Measurements from ENCODE around the gene PRTN3. TPM values are rescaled to one million over a fixed set of nuclear protein-coding genes. Genes with fewer than 3 reads are reported as not detected.

Gene PRTN3
- total and polyA plus RNA-seq, 4 donors, result not detected

DNA sequence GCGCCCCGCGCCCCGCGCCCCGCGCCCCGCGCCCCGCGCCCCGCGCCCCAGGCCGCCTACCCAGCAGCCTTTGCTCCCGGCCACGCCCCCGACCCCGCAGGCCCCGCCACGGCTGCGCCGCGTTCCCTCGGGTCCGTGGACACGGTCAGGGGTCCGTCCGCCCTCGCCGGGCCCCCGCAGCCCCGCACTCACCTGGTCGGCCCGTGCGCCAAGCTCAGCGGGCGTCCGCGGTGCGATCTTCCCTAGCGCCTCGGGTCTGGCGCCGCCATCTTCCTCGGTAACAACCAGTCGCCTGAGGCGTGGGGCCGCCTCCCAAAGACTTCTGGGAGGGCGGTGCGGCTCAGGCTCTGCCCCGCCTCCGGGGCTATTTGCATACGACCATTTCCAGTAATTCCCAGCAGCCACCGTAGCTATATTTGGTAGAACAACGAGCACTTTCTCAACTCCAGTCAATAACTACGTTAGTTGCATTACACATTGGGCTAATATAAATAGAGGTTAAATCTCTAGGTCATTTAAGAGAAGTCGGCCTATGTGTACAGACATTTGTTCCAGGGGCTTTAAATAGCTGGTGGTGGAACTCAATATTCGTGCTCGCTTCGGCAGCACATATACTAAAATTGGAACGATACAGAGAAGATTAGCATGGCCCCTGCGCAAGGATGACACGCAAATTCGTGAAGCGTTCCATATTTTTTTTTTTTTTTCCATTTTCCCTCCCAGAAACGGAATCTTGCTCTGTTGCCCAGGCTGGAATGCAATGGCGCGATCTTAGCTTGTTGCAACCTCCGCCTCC lies 52.3 kb downstream of the PRTN3 start, which contains the start of the genes MED16 and RNU6-9:
Gene MED16 (minus strand): TSS at position 294 of the 796 bp plus-strand sequence. CDS start 2,056 bp downstream, outside the sequence.
Gene RNU6-9 (plus strand): TSS at position 591 of the 796 bp plus-strand sequence.
- Histone ChIP-seq H3K36me3 (ENCODE audit: control insufficient read depth in 1 of 2, insufficient read depth in 2 of 2, low read length in 1 of 2) (peaks cover 0 to 4% of the 10 kb centered on the region in 2 donors), H3K4me1 (ENCODE audit: control insufficient read depth in 1 of 2, insufficient read depth in 2 of 2, low read length in 2 of 2) (no peaks in the 10 kb centered on the region), H3K4me3 (ENCODE audit: low read length in 2 of 2) (peak within 1 kb of the TSS; percentile 67 to 93), H3K9me3 (ENCODE audit: control insufficient read depth, low read length) (no peaks in the 10 kb centered on the region), H3K27ac (ENCODE audit: low read depth in 1 of 2, low read length in 2 of 2) (peak within 1 kb of the TSS in 1 of 2 donors; percentile 70), H3K27me3 (ENCODE audit: control insufficient read depth in 1 of 2, insufficient read depth in 2 of 2, low read length in 1 of 2) (no peaks in the 10 kb centered on the region)
- intact Hi-C loops (cut with DNase I), result loop anchor here in 1 of 2 donors (10.0 kb wide), 1 partner anchor 202 kb away; the partner anchor contains the start of gene POLR2E
- WGBS, 2 donors, result 0 to 1% methylated on average over 51 to 69 of the region's 69 CpGs
- ATAC-seq (ENCODE audit: low FRiP score), result peak; percentile 95
- peak; percentile 95 to 96 for DNase-seq

DNA sequence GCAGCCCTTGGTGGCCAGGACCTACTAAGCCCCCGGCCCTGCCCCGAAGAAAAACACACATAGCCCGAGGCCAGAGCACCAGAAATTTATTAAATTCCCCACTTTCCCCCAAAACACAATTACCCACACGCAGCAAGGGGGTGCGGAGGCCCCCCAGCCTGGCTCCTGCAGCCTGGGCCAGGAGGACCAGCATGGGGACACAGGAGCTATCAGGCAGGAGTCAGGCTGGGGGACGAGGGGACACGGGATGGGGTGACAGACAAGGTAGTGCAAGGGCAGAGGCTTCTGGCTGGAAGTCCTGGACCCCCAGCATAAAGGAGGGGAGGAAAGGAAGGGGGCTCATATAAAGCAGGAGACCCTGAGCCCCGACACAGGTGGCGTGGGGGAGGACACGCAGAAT lies 55.6 kb downstream of the PRTN3 start:
- Histone ChIP-seq H3K27me3 (ENCODE audit: control insufficient read depth in 1 of 2, insufficient read depth in 2 of 2, low read length in 1 of 2) (no peaks in the 10 kb centered on the region), H3K4me1 (ENCODE audit: control insufficient read depth in 1 of 2, insufficient read depth in 2 of 2, low read length in 2 of 2) (no peaks in the 10 kb centered on the region), H3K9me3 (ENCODE audit: control insufficient read depth, low read length) (no peaks in the 10 kb centered on the region), H3K27ac (ENCODE audit: low read depth in 1 of 2, low read length in 2 of 2) (no peak overlapping the region), H3K4me3 (ENCODE audit: low read length in 2 of 2) (no peak overlapping the region), H3K36me3 (ENCODE audit: control insufficient read depth in 1 of 2, insufficient read depth in 2 of 2, low read length in 1 of 2) (no peaks in the 10 kb centered on the region)
- WGBS, 2 donors, result 87 to 96% methylated on average over 10 of the region's 10 CpGs
- no peak for ATAC-seq (ENCODE audit: low FRiP score)
- intact Hi-C loops (cut with DNase I), result loop anchor here in 1 of 2 donors (10.0 kb wide), 1 partner anchor 198 kb away; the partner anchor contains the start of gene POLR2E
- DNase-seq, result no peak

DNA sequence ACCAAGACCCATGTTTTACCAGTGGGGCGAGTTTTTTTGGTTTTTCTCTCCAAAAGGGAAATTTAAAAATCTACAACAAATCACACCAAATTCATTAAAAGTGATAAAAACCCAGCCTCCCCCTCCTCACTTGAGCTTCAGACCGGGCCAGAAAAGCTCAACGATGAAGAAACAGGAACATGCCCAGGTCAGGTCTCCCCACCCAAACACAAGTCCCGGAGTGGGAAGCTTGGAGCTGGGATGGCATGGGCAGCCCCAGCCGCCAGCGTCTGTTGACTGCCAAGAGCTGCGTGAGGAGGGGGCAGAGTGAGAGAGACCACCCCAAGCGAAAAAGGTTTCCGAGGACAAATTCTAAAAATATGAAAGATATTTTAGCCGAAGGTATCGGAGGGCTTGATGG lies 56.2 kb downstream of the PRTN3 start:
- Histone ChIP-seq H3K4me1 (ENCODE audit: control insufficient read depth in 1 of 2, insufficient read depth in 2 of 2, low read length in 2 of 2) (no peaks in the 10 kb centered on the region), H3K9me3 (ENCODE audit: control insufficient read depth, low read length) (no peaks in the 10 kb centered on the region), H3K27me3 (ENCODE audit: control insufficient read depth in 1 of 2, insufficient read depth in 2 of 2, low read length in 1 of 2) (no peaks in the 10 kb centered on the region), H3K4me3 (ENCODE audit: low read length in 2 of 2) (no peak overlapping the region), H3K27ac (ENCODE audit: low read depth in 1 of 2, low read length in 2 of 2) (no peak overlapping the region), H3K36me3 (ENCODE audit: control insufficient read depth in 1 of 2, insufficient read depth in 2 of 2, low read length in 1 of 2) (no peaks in the 10 kb centered on the region)
- no peak for DNase-seq
- ATAC-seq (ENCODE audit: low FRiP score), result no peak
- intact Hi-C loops (cut with DNase I), result loop anchor here in 1 of 2 donors (10.0 kb wide), 1 partner anchor 198 kb away; the partner anchor contains the start of gene POLR2E
- 91 to 92% methylated on average over 11 of the region's 11 CpGs for WGBS, 2 donors

DNA sequence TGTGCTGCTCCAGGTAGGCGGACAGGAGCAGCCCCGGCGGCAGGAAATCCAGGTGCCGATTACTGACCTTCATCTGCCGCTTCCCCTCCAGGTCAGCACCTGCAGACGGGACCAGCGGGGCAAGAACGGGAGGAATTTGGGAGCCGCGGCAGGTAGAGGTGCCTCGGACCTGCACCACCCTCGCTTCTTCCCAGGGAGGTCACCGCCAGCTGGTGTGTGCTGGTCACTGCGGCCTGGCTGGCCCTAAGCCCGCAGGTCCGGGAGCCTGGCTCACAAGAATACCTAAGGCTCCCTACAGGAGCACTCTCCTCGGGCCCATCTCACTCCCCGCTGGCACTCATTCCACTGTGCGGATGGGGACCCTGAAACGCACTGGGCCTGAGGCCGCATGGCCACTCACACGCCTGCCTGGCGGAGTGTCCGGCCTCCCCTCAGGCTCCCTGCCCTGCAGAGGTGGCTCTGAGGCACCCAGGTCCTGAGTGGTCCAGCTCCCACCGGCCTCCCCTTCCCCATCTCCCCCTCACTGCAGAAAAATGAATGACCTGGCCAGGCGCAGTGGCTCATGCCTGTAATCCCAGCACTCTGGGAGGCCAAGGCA lies 56.7 kb downstream of the PRTN3 start:
- DNase-seq, result no peak
- no peaks in the 10 kb centered on the region for H3K27me3 ChIP-seq (ENCODE audit: control insufficient read depth in 1 of 2, insufficient read depth in 2 of 2, low read length in 1 of 2)
- ATAC-seq (ENCODE audit: low FRiP score), result no peak
- H3K9me3 ChIP-seq (ENCODE audit: control insufficient read depth, low read length), result no peaks in the 10 kb centered on the region
- H3K36me3 ChIP-seq (ENCODE audit: control insufficient read depth in 1 of 2, insufficient read depth in 2 of 2, low read length in 1 of 2), result no peaks in the 10 kb centered on the region
- no peak overlapping the region for H3K27ac ChIP-seq (ENCODE audit: low read depth in 1 of 2, low read length in 2 of 2)
- no peak overlapping the region for H3K4me3 ChIP-seq (ENCODE audit: low read length in 2 of 2)
- intact Hi-C loops (cut with DNase I), result loop anchor here in 1 of 2 donors (10.0 kb wide), 1 partner anchor 197 kb away; the partner anchor contains the start of gene POLR2E
- no peaks in the 10 kb centered on the region for H3K4me1 ChIP-seq (ENCODE audit: control insufficient read depth in 1 of 2, insufficient read depth in 2 of 2, low read length in 2 of 2)
- 90 to 93% methylated on average over 25 to 26 of the region's 26 CpGs for WGBS, 2 donors

Small RNAs within 50 kb of the gene (microRNA-seq; reads per million reads assigned to microRNA genes)
- gene MIR3187, result 0.99 to 2.4 reads per million in 2 donors
- 0 to 3.6 reads per million in 2 donors for gene MIR4745

Other genes starting within 250 kb of the PRTN3 start
- 10 to 100 TPM; 19.9 to 33.3 TPM for gene POLRMT, start 207.5 kb upstream of the PRTN3 start, total RNA-seq
- gene POLRMT, start 207.5 kb upstream of the PRTN3 start, polyA plus RNA-seq, result 10 to 100 TPM; 10.1 to 76.6 TPM
- gene FGF22, start 201.1 kb upstream of the PRTN3 start, total RNA-seq, result under 1 TPM; 0.36 to 0.45 TPM
- gene FGF22, start 201.1 kb upstream of the PRTN3 start, polyA plus RNA-seq, result 1 to 10 TPM in 1 of 2 donors, under 1 TPM in 1; 0.63 to 4.8 TPM
- gene RNF126, start 177.8 kb upstream of the PRTN3 start, total RNA-seq, result 10 to 100 TPM; 26.7 to 26.9 TPM
- gene RNF126, start 177.8 kb upstream of the PRTN3 start, polyA plus RNA-seq, result 10 to 100 TPM; 18.3 to 38.5 TPM
- 100 to 1,000 TPM; 116 to 134 TPM for gene FSTL3, start 164.6 kb upstream of the PRTN3 start, total RNA-seq
- 10 to 100 TPM; 40.6 to 80.1 TPM for gene FSTL3, start 164.6 kb upstream of the PRTN3 start, polyA plus RNA-seq
- gene PRSS57, start 145.5 kb upstream of the PRTN3 start, total RNA-seq, result not detected
- gene PRSS57, start 145.5 kb upstream of the PRTN3 start, polyA plus RNA-seq, result not detected
- gene PALM, start 132.1 kb upstream of the PRTN3 start, total RNA-seq, result 10 to 100 TPM; 27.5 to 75.1 TPM
- 1 to 10 TPM in 1 of 2 donors, under 1 TPM in 1; 0.59 to 2.5 TPM for gene PALM, start 132.1 kb upstream of the PRTN3 start, polyA plus RNA-seq
- under 1 TPM in 1 of 2 donors, not detected in 1; 0.12 TPM for gene MISP, start 89.9 kb upstream of the PRTN3 start, total RNA-seq
- gene MISP, start 89.9 kb upstream of the PRTN3 start, polyA plus RNA-seq, result 10 to 100 TPM in 1 of 2 donors, 1 to 10 TPM in 1; 1.0 to 53.3 TPM
- gene PTBP1, start 43.5 kb upstream of the PRTN3 start, total RNA-seq, result 100 to 1,000 TPM; 192 to 218 TPM
- gene PTBP1, start 43.5 kb upstream of the PRTN3 start, polyA plus RNA-seq, result 10 to 100 TPM; 46.7 to 90.4 TPM
- gene PLPPR3, start 19.0 kb upstream of the PRTN3 start, total RNA-seq, result not detected
- gene PLPPR3, start 19.0 kb upstream of the PRTN3 start, polyA plus RNA-seq, result not detected
- gene AZU1, start 13.2 kb upstream of the PRTN3 start, total RNA-seq, result under 1 TPM in 1 of 2 donors, not detected in 1; 0.72 TPM
- gene AZU1, start 13.2 kb upstream of the PRTN3 start, polyA plus RNA-seq, result under 1 TPM in 1 of 2 donors, not detected in 1; 0.49 TPM
- 1 to 10 TPM in 1 of 2 donors, not detected in 1; 2.0 TPM for gene ELANE, start 11.3 kb downstream of the PRTN3 start, total RNA-seq
- not detected for gene ELANE, start 11.3 kb downstream of the PRTN3 start, polyA plus RNA-seq
- 100 to 1,000 TPM; 104 to 354 TPM for gene CFD, start 18.7 kb downstream of the PRTN3 start, total RNA-seq
- gene CFD, start 18.7 kb downstream of the PRTN3 start, polyA plus RNA-seq, result 10 to 100 TPM in 1 of 2 donors, 1 to 10 TPM in 1; 3.3 to 23.9 TPM
- gene MED16, start 52.2 kb downstream of the PRTN3 start, total RNA-seq, result 10 to 100 TPM; 31.5 to 36.5 TPM
- 100 to 1,000 TPM in 1 of 2 donors, 10 to 100 TPM in 1; 22.9 to 165 TPM for gene MED16, start 52.2 kb downstream of the PRTN3 start, polyA plus RNA-seq
- not detected for gene RNU6-9, start 52.5 kb downstream of the PRTN3 start, total RNA-seq
- not detected for gene RNU6-9, start 52.5 kb downstream of the PRTN3 start, polyA plus RNA-seq
- gene R3HDM4, start 72.2 kb downstream of the PRTN3 start, total RNA-seq, result 10 to 100 TPM; 41.6 to 43.8 TPM
- 10 to 100 TPM; 19.7 to 36.2 TPM for gene R3HDM4, start 72.2 kb downstream of the PRTN3 start, polyA plus RNA-seq
- gene KISS1R, start 76.3 kb downstream of the PRTN3 start, total RNA-seq, result not detected
- gene KISS1R, start 76.3 kb downstream of the PRTN3 start, polyA plus RNA-seq, result not detected
- 10 to 100 TPM in 1 of 2 donors, 1 to 10 TPM in 1; 9.3 to 13.8 TPM for gene ARID3A, start 85.0 kb downstream of the PRTN3 start, total RNA-seq
- gene ARID3A, start 85.0 kb downstream of the PRTN3 start, polyA plus RNA-seq, result 1 to 10 TPM in 1 of 2 donors, under 1 TPM in 1; 0.97 to 1.3 TPM
- gene WDR18, start 143.3 kb downstream of the PRTN3 start, total RNA-seq, result 10 to 100 TPM; 15.5 to 16.1 TPM
- gene WDR18, start 143.3 kb downstream of the PRTN3 start, polyA plus RNA-seq, result 10 to 100 TPM; 20.9 to 68.8 TPM
- gene GRIN3B, start 159.4 kb downstream of the PRTN3 start, total RNA-seq, result 1 to 10 TPM in 1 of 2 donors, under 1 TPM in 1; 0.10 to 1.3 TPM
- gene GRIN3B, start 159.4 kb downstream of the PRTN3 start, polyA plus RNA-seq, result not detected
- 100 to 1,000 TPM; 118 to 142 TPM for gene TMEM259, start 180.1 kb downstream of the PRTN3 start, total RNA-seq
- gene TMEM259, start 180.1 kb downstream of the PRTN3 start, polyA plus RNA-seq, result 100 to 1,000 TPM in 1 of 2 donors, 10 to 100 TPM in 1; 50.1 to 434 TPM
- not detected for gene RNU6-2, start 180.5 kb downstream of the PRTN3 start, total RNA-seq
- not detected for gene RNU6-2, start 180.5 kb downstream of the PRTN3 start, polyA plus RNA-seq
- gene CNN2, start 185.6 kb downstream of the PRTN3 start, total RNA-seq, result 100 to 1,000 TPM; 142 to 185 TPM
- 100 to 1,000 TPM in 1 of 2 donors, 10 to 100 TPM in 1; 53.2 to 141 TPM for gene CNN2, start 185.6 kb downstream of the PRTN3 start, polyA plus RNA-seq
- 10 to 100 TPM in 1 of 2 donors, 1 to 10 TPM in 1; 9.5 to 20.6 TPM for gene ABCA7, start 199.1 kb downstream of the PRTN3 start, total RNA-seq
- gene ABCA7, start 199.1 kb downstream of the PRTN3 start, polyA plus RNA-seq, result 1 to 10 TPM; 1.9 to 7.6 TPM
- gene ARHGAP45, start 226.2 kb downstream of the PRTN3 start, total RNA-seq, result 10 to 100 TPM; 15.3 to 38.6 TPM
- gene ARHGAP45, start 226.2 kb downstream of the PRTN3 start, polyA plus RNA-seq, result 10 to 100 TPM in 1 of 2 donors, 1 to 10 TPM in 1; 7.4 to 21.8 TPM